ENCODE data around the gene INO80C.

DNA sequence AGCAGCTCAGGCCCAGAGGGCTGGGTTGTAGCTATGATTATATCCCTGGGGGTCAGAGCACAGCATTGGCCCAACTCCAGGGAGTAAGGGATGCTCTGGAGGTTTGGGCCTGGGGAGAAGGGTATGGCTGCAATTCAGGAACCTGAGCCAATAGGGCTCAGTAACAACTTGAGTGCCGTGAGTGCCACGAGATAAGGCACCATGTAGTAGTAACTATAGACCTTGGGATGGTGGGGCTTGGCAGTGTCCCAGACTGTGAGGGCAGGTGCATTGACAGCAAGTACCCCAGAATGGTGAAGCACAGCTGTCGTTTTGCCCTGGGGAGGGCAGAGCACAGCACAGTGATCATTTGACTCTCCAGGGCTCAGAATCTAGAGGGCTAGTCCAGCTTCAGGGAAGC lies 75.5 kb downstream of the INO80C start:
- no peak for TF ChIP-seq CTCF (IDR thresholded peaks at IDR 0.05)
- TF ChIP-seq POLR2A (IDR thresholded peaks at IDR 0.05) = no peak
